SW 1271 (cell line): ENCODE results near the gene CTNNA2.
A peak's percentile ranks its signal among the peaks of the same experiment; 100 is the strongest.

Experiments
- DNase-seq, 2 experiments: peaks; one replicate each; lab custom pipeline; 2025; lab: John Stamatoyannopoulos, UW

Gene CTNNA2

GRCh38 chr2:79713131-79713785 is 200.4 kb downstream of the CTNNA2 start:
- DNase-seq, result no peak

DNA sequence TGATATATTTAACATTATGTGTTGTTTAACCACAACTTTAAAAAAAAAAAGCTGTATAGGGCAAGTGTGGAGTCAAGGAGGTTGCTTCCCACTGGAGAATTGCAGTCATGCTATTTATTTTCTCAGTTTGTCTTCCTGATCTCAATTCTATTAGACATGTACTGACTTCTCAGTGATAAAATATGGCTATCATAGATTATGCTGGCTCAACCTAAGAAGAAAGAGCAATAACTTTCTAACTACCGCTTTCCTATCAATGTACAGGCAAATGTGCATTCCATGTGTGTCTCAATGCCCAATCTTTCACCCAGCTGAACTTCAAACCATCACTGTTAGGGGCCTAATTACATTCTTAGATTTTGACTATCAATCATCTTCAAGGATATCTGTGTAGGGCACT is 201.4 kb downstream of the CTNNA2 start:
- DNase-seq, result no peak

DNA sequence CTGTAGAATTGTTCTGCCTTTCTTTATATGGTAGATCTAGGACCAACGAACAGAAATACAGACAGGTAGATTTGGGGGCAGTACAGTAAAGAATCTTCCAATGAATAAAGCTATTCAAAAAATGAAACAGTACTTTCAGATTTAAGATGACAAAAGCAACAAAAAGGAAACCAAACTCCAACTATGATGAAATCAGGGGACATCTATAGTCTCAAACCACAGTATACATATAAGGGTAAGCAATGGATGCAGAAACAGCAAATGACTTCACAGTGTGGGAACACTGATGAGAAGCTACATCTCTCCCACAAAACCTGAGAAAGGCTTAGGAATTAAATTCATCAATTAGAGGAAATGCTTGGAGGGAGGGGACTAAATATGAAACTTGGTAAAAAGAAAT is 202.5 kb downstream of the CTNNA2 start:
- DNase-seq, result no peak

DNA sequence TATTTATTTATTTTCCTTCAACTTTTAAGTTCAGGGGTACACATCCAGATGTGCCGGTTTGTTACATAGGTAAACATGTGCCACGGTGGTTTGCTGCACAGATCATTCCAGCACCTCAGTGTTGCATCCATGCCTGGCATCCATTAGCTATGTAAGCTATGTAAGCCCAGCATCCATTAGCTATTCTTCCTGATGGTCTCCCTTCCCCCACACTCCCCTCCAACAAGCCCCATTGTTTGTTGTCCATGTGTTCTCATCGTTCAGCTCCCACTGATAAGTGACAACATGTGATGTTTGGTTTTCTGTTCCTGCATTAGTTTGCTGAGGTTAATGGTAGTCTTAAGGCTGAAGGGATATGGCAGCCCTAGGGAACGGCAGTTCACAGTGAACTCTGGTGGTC is 203.4 kb downstream of the CTNNA2 start:
- DNase-seq, result no peak

DNA sequence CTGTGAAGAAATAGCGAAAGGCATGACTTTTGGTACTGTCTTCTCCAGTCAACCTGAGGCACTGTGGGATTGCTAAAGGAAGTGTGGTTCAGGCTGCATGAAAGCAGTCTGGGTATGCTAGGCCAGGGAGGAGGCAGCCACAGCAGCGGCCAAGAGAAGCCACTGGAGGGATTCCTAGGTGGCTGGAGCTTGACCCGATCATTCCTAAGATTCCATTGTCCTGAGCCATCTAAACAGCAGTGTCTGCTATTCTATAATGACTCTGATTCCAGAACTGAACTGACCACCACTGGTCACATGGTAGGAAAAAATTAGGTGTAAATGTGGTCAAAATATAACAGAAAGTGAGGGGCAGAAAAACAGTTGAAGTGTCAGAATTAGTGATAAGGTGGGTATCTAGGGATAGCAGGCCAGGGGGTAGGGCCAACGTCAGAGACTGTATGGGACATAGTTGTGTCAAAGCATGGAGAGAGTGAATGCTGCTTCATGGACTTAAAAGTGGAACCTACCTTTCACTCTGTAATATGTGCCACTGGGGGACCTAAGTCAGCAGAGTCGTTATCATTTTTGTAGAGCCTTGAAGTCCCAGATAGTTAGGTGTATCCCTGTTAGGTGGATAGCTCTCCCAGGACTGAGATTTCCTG is 204.6 kb downstream of the CTNNA2 start:
- peak; percentile 70 to 91 for DNase-seq

GRCh38 chr2:79721061-79721460 is 208.2 kb downstream of the CTNNA2 start:
- no peak for DNase-seq

- DNase-seq, result no peak
Measured at GRCh38 chr2:79721966-79722365, 209.1 kb downstream of the CTNNA2 start.

DNA sequence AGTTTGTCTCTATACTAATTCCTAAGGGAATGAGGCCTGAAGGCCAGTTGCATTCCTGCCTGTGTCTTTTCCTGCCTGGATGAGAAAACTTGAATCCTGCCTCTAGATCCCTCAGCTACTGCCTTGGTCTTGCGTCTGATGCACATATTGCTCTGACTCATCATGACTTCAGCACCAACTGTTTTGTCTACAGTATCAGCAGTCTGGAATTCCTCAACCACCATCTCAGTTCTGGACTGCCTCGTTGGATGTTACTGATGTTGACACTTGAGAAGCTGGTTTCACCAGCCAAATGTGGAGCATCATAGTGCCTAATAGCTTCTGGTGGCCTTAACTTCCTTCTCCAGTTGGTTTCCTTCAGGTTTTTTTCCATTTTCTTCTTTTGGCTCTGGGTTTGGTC is 211.0 kb downstream of the CTNNA2 start:
- DNase-seq, result peak; percentile 7 to 42

GRCh38 chr2:79729532-79729931 is 216.7 kb downstream of the CTNNA2 start:
- no peak for DNase-seq

- no peak for DNase-seq
Measured at GRCh38 chr2:79734518-79734917, 221.7 kb downstream of the CTNNA2 start.

GRCh38 chr2:79740879-79741443 is 228.1 kb downstream of the CTNNA2 start:
- DNase-seq, result no peak

DNA sequence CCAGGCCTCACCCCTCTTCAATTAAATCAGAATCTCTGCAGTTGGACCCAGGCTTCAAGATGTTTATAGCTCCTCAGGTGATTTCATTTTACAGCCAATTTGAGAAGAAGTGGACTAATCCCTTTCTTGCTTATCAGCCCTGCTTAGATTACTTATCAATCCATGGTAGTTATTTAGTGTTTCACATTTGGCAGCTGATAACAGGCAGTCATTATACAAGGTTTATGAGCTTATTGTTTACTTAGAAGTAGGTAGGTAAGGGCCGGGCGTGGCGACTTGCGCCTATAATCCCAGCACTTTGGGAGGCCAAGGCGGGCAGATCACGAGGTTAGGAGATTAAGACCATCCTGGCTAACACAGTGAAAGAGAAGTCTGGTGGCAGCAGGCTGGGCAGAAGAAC is 237.5 kb downstream of the CTNNA2 start:
- DNase-seq, result no peak

- DNase-seq, result no peak
Measured at GRCh38 chr2:79757526-79757925, 244.7 kb downstream of the CTNNA2 start.

- no peak for DNase-seq
Measured at GRCh38 chr2:79758042-79758441, 245.2 kb downstream of the CTNNA2 start.

- DNase-seq, result no peak
Measured at GRCh38 chr2:79758749-79759282, 246.0 kb downstream of the CTNNA2 start.

DNA sequence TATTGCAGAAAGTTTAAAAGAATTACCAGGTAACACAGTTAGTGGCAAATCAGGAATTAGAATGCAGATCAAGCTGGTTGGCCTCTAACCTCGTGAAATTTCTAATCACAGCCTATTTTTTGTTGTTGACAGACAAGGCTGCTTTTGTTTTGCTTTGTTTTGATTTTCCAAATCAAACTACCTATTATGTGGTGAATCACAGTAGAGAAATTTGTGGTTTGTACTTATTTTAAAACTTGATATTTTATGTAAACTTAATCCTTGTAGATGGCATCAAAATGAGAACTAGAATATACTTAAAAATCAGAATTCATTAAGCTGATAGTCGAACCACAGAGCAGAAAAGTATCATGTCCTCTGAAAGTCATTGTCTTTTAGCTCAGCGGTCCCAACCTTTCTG is 258.1 kb downstream of the CTNNA2 start:
- no peak for DNase-seq

DNA sequence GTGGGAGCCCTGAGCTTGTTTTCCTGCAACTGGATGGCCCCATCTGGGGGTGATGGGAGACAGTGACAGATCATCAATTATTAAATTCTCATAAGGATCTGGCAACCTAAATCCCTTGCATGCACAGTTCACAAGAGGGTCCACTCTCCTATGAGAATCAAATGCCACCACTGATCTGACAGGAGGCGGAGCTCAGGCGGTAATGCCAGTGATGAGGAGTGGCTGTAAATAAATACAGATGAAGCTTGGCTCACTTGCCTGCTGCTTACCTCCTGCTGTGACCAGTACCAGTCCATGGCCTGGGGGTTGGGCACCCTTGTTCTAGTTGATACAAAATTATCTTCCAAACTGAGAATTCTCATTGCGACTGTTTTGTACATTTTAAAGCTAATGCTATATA is 258.6 kb downstream of the CTNNA2 start:
- no peak for DNase-seq

DNA sequence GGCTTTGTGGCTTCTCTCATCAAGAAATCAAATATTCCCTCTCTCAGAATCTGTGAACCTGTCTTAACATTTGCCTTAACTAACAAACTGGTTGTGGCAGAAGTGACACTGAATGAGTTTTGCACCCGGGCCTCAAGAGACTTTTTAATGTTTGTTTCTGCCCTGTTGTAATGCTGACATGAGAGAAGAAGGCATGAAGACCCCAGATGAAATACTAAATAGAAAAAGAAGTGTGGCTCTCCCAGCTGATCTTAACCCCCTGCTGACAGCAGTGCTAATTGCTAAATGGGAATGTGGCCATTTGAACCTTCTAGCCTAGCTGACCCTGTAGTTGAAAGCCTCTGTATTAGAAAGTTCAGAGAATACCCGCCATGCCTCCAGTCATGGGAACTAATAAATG is 261.2 kb downstream of the CTNNA2 start:
- no peak for DNase-seq

- no peak for DNase-seq
Measured at GRCh38 chr2:79776461-79776860, 263.6 kb downstream of the CTNNA2 start.

DNA sequence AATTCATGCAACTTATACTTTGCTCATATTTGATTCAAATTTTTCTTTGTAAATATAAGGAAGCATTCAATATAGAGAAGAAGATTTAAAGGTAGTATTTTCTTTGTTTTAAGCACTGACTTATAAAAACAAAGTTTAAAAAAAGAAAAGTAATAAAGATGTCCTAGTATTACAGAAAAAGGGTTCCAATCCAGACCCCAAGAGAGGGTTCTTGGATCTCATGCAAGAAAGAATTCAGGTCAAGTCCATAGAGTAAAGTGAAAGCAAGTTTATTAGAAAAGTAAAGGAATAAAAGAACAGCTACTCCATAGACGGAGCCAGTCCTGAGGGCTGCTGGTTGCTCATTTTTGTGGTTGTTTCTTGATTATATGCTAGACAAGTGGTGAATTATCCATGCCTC is 267.9 kb downstream of the CTNNA2 start:
- DNase-seq, result no peak

DNA sequence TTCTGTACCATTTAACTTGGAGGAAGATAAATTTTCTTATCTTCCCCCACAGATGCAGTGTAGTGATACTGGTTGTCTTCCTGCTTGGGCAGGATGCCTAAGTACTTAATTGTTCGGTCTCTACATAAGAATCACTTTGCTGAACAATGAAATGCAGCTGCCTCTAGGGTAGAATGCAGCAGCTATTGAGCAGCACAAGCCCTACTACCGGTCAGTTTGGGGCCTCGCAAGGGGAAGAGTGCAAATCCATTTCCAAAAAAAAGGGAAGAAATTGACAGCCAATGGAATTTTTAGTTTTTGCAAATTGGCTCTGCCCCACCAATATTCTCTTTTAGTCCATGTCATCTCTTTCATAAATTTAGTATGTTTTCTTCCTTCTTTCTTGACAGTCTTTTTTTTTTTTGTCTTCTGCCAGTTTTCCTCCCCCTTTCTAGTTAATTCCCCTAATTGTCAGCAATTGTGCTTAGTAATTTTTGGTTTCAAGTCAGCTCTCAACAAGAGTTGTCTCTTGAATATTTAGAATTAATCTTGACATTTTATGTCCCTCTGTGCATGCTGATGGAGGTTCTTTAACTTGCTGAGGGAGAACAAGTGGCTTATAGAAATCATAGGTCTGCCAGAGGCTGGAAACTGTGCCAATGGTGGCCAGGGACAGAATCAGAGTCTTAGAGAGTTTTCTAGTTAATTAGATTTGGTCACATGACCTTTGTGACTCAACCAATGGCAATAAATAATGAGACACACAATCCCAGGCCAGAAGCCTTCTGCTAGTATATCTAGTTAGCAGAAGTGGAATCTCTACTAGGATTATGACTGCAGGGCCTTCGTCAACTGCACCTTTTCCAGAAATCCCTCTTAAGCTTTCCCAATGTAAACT is 270.0 kb downstream of the CTNNA2 start:
- DNase-seq, result no peak

DNA sequence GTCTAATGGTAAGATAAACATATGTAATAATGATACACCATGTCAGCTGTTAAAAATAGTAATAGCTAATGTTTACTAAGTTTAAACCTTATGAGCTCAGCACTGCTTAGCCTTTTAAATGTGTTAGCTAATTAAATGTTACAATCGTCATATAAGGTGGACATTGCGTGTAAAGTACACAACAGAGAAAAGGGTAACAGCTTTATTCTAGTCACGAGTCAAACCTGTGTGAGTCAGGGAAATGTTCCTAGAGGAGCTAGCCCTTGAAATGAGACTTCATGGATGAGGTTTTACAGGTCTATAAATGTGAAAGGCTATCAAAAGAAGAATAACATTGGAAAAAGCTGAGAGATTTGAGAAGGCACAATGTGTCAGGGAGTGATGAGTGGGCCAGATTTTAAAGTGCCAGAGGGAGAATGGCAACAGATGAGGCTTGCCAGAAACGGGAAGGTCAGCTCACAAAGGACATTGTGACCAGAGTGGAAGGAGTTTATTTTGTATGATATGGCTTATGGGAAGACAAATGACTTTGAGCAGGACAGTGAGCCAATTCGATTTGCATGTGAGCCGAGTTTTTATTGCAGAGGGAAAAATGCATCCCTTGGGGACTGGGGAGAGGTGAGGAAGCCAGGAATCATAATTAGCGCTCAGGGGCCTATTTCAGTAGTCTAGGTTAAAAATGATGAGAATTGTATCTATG is 276.3 kb downstream of the CTNNA2 start:
- DNase-seq, result no peak
